HEK293 (cell line): Measurements from ENCODE around the gene PRKCE.

Experiments used
- CTCF ChIA-PET: fragments of 350-600 bp; formaldehyde crosslinking; extraction: SDS; loops from one replicate; lab custom pipeline; 2021; ENCODE audit warnings: antibody characterized with exemption; lab: Yijun Ruan, JAX
- POLR2A ChIA-PET: fragments of 300-600 bp; formaldehyde crosslinking; extraction: SDS; loops from one replicate; lab custom pipeline; 2020; ENCODE audit warnings: antibody characterized with exemption, inconsistent platforms; lab: Yijun Ruan, JAX
- H3K27ac ChIP-seq: fragments of 200-500 bp; sonication (Bioruptor generic); 2 replicates; pipeline ENCODE4 v1.5.1; 2014; ENCODE audit warnings: low read depth, low read length, control low read depth, inconsistent platforms; ENCODE audit errors: extremely low read depth
- H3K36me3 ChIP-seq, 2 experiments: fragments of 200-500 bp in 1 of 2; sonication (Bioruptor generic) in 1 of 2; 1 replicate in 1 of 2; 2 replicates in 1 of 2; pipeline ENCODE4 v1.5.1; 2014 to 2017; ENCODE audit warnings: inconsistent platforms in 2 of 2, low read length in 2 of 2; ENCODE audit not compliant: control insufficient read depth in 2 of 2, insufficient read depth in 1 of 2
- H3K4me1 ChIP-seq: fragments of 200-500 bp; sonication (Bioruptor generic); 2 replicates; pipeline ENCODE4 v1.5.1; 2014; ENCODE audit warnings: mild to moderate bottlenecking, low read length, inconsistent platforms; ENCODE audit not compliant: control insufficient read depth, insufficient read depth
- H3K4me3 ChIP-seq: 2 replicates; pipeline ENCODE4 v1.5.1; 2011; ENCODE audit warnings: low read depth, mild to moderate bottlenecking, control low read depth, low read length, moderate library complexity
- H3K9me3 ChIP-seq: fragments of 200-500 bp; sonication (Bioruptor generic); 2 replicates; pipeline ENCODE4 v1.5.1; 2014; ENCODE audit warnings: low read depth, low read length, inconsistent platforms; ENCODE audit not compliant: control insufficient read depth, insufficient read depth
- ATF2 ChIP-seq: fragments of 450-650 bp; formaldehyde crosslinking; IDR thresholded peaks from 2 replicates; pipeline ENCODE4 v1.5.1; 2016; ENCODE audit warnings: missing biosample characterization, missing genetic modification characterization, low read depth
- BCL11A ChIP-seq: fragments of 450-650 bp; formaldehyde crosslinking; IDR thresholded peaks from 2 replicates; pipeline ENCODE4 v1.5.1; 2016; ENCODE audit warnings: low read depth, missing biosample characterization, missing genetic modification characterization
- GLI2 ChIP-seq: fragments of 450-650 bp; formaldehyde crosslinking; IDR thresholded peaks from 2 replicates; pipeline ENCODE4; 2017; ENCODE audit warnings: missing biosample characterization, missing genetic modification characterization, low read depth, borderline replicate concordance
- GLIS2 ChIP-seq: fragments of 450-650 bp; formaldehyde crosslinking; IDR thresholded peaks from 2 replicates; pipeline ENCODE4 v1.5.1; 2016; ENCODE audit warnings: missing biosample characterization, missing genetic modification characterization
- HOXA7 ChIP-seq: sonication (generic); formaldehyde crosslinking; IDR thresholded peaks from 2 replicates; pipeline ENCODE4 v1.8.1; 2022; ENCODE audit warnings: missing genetic modification reagents, borderline replicate concordance
- KLF10 ChIP-seq: fragments of 450-650 bp; IDR thresholded peaks from 2 replicates; pipeline ENCODE4 v1.5.1; 2018; ENCODE audit warnings: missing biosample characterization, mild to moderate bottlenecking, missing genetic modification characterization
- MYNN ChIP-seq: fragments of 450-650 bp; formaldehyde crosslinking; IDR thresholded peaks from 2 replicates; pipeline ENCODE4 v1.5.1; 2016; ENCODE audit warnings: missing biosample characterization, missing genetic modification characterization, borderline replicate concordance
- PATZ1 ChIP-seq: fragments of 450-650 bp; formaldehyde crosslinking; IDR thresholded peaks from 2 replicates; pipeline ENCODE4 v1.5.1; 2016; ENCODE audit warnings: missing biosample characterization, missing genetic modification characterization
- ZBTB6 ChIP-seq: fragments of 450-650 bp; formaldehyde crosslinking; IDR thresholded peaks from 2 replicates; pipeline ENCODE4 v1.5.1; 2017; ENCODE audit warnings: missing biosample characterization, missing genetic modification characterization
- ZNF362 ChIP-seq: fragments of 450-650 bp; formaldehyde crosslinking; IDR thresholded peaks from 2 replicates; pipeline ENCODE4 v1.5.1; 2016; ENCODE audit warnings: missing biosample characterization, missing genetic modification characterization
- ZNF449 ChIP-seq: fragments of 450-650 bp; formaldehyde crosslinking; IDR thresholded peaks from 2 replicates; pipeline ENCODE4 v1.5.1; 2017; ENCODE audit warnings: missing biosample characterization, mild to moderate bottlenecking, missing genetic modification characterization, moderate library complexity
- ZNF529 ChIP-seq: fragments of 450-650 bp; formaldehyde crosslinking; IDR thresholded peaks from 2 replicates; pipeline ENCODE4 v1.5.1; 2017; ENCODE audit warnings: missing genetic modification characterization, missing biosample characterization; ENCODE audit not compliant: insufficient replicate concordance
- ZNF548 ChIP-seq: fragments of 450-650 bp; formaldehyde crosslinking; IDR thresholded peaks from 2 replicates; pipeline ENCODE4 v1.5.1; 2016; ENCODE audit warnings: missing biosample characterization, missing genetic modification characterization
- ZNF621 ChIP-seq: fragments of 450-650 bp; formaldehyde crosslinking; IDR thresholded peaks from 2 replicates; pipeline ENCODE4 v1.5.1; 2017; ENCODE audit warnings: missing biosample characterization, missing genetic modification characterization
- ZNF626 ChIP-seq: fragments of 450-650 bp; sonication (Bioruptor Pico); formaldehyde crosslinking; IDR thresholded peaks from 2 replicates; pipeline ENCODE4 v1.5.1; 2018; ENCODE audit warnings: missing biosample characterization, missing genetic modification characterization, inconsistent platforms
- ZNF677 ChIP-seq: fragments of 450-650 bp; IDR thresholded peaks from 2 replicates; pipeline ENCODE4 v1.5.0; 2018; ENCODE audit warnings: missing biosample characterization, mild to moderate bottlenecking, missing genetic modification characterization, moderate library complexity
- ZSCAN4 ChIP-seq: fragments of 450-650 bp; formaldehyde crosslinking; IDR thresholded peaks from 2 replicates; pipeline ENCODE4 v1.5.1; 2017; ENCODE audit warnings: missing biosample characterization, missing genetic modification characterization

PRKCE gene

GRCh38 chr2:46051085-46051484, 399.6 kb downstream of the PRKCE start:
- POLR2A ChIA-PET = no interaction called here
- Histone ChIP-seq H3K4me3 (no peak overlapping the region), H3K9me3 (no peaks in the 10 kb centered on the region), H3K36me3 (no peaks in the 10 kb centered on the region), H3K4me1 (no peaks in the 10 kb centered on the region), H3K27ac (no peak overlapping the region)
- CTCF ChIA-PET = interaction anchor here (0.6 to 1.8 kb wide), 2 partner anchors 12 to 1084 kb away, joined by 3 to 13 read pairs; no protein-coding TSS in a partner anchor
- TF ChIP-seq HOXA7 (CRISPR knock-in tag) (no peak), GLI2 (no peak), ZNF621 (tag by site-specific recombination) (no peak), ZBTB6 (no peak), KLF10 (no peak), ZNF677 (tag by site-specific recombination) (no peak), BCL11A (tag by site-specific recombination) (no peak), ZNF449 (tag by site-specific recombination) (no peak), MYNN (tag by site-specific recombination) (no peak), ZSCAN4 (tag by site-specific recombination) (no peak), GLIS2 (tag by site-specific recombination) (no peak), PATZ1 (tag by site-specific recombination) (no peak)
- TF ChIP-seq, all 188 proteins: peak for 0

- no peak overlapping the region for H3K4me3 ChIP-seq
- no peaks in the 10 kb centered on the region for H3K9me3 ChIP-seq
- TF ChIP-seq ZNF548 (tag by site-specific recombination) = no peak
- TF ChIP-seq ZNF529 = no peak
- no peak for TF ChIP-seq ATF2 (tag by site-specific recombination)
- no peak for TF ChIP-seq ZNF626 (tag by site-specific recombination)
- TF ChIP-seq ZNF362 (tag by site-specific recombination) = no peak
- TF ChIP-seq, all 188 proteins: peak for 0
- no peak overlapping the region for H3K27ac ChIP-seq
- no peaks in the 10 kb centered on the region for H3K4me1 ChIP-seq
- POLR2A ChIA-PET = no interaction called here
- CTCF ChIA-PET = interaction anchor here (2.4 kb wide), 1 partner anchor 9 kb away, joined by 15 read pairs; no protein-coding TSS in a partner anchor
- H3K36me3 ChIP-seq = no peaks in the 10 kb centered on the region
These were observed 402.1 kb downstream of the PRKCE start for GRCh38 chr2:46053564-46053963.
